AG04449 (cell line): ENCODE results near the gene INKA1.
"Not testable (repeated sequence)": the region's sequence is repeated elsewhere in the genome, so short reads cannot be mapped to it uniquely, and the experiment has no call there.

ENCODE experiments used
- CTCF ChIA-PET: fragments of 350-600 bp; formaldehyde crosslinking; extraction: SDS; loops from one replicate; lab custom pipeline; 2021; ENCODE audit warnings: antibody characterized with exemption; lab: Yijun Ruan, JAX
- POLR2A ChIA-PET: fragments of 400-600, 350-600 bp; formaldehyde crosslinking; extraction: SDS; loops from one replicate; lab custom pipeline; 2020; ENCODE audit warnings: antibody characterized with exemption, inconsistent platforms; lab: Yijun Ruan, JAX
- DNase-seq: peaks from one replicate; pipeline ENCODE4 v3.0.0-alpha.2; 2010; ENCODE audit warnings: low read depth, low spot score
- H3K4me3 ChIP-seq: 2 replicates; pipeline ENCODE4 v1.5.1; 2011; ENCODE audit warnings: low read depth, mild to moderate bottlenecking, control low read depth, low read length
- TF ChIP-seq, protein P1 (sequence below): IDR thresholded peaks from one replicate; pipeline ENCODE4 v1.5.1; 2011; ENCODE audit warnings: mild to moderate bottlenecking, moderate library complexity, low read length, control low read depth, inconsistent platforms; ENCODE audit not compliant: insufficient read depth; ENCODE audit errors: missing control alignments

INKA1 gene

GRCh38 chr3:49779358-49780079 lies 23.5 kb upstream of the INKA1 start:
- TF ChIP-seq, protein P1, sequence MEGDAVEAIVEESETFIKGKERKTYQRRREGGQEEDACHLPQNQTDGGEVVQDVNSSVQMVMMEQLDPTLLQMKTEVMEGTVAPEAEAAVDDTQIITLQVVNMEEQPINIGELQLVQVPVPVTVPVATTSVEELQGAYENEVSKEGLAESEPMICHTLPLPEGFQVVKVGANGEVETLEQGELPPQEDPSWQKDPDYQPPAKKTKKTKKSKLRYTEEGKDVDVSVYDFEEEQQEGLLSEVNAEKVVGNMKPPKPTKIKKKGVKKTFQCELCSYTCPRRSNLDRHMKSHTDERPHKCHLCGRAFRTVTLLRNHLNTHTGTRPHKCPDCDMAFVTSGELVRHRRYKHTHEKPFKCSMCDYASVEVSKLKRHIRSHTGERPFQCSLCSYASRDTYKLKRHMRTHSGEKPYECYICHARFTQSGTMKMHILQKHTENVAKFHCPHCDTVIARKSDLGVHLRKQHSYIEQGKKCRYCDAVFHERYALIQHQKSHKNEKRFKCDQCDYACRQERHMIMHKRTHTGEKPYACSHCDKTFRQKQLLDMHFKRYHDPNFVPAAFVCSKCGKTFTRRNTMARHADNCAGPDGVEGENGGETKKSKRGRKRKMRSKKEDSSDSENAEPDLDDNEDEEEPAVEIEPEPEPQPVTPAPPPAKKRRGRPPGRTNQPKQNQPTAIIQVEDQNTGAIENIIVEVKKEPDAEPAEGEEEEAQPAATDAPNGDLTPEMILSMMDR = no peak
- DNase-seq = no peak
- ChIA-PET CTCF (interaction anchor here (1.2 to 1.5 kb wide), 2 partner anchors 22 to 60 kb away, joined by 4 to 7 read pairs; no protein-coding TSS in a partner anchor), POLR2A (no interaction called here)
- no peak overlapping the region for H3K4me3 ChIP-seq

GRCh38 chr3:49780080-49780974 lies 22.7 kb upstream of the INKA1 start:
- CTCF ChIA-PET = interaction anchor here (1.5 kb wide), 1 partner anchor 22 kb away, joined by 7 read pairs; no protein-coding TSS in a partner anchor
- POLR2A ChIA-PET = no interaction called here
- no peak overlapping the region for H3K4me3 ChIP-seq
- TF ChIP-seq, protein P1 = no peak
- DNase-seq = no peak

GRCh38 chr3:49780975-49781365 lies 22.1 kb upstream of the INKA1 start:
- POLR2A ChIA-PET, DNase-seq, H3K4me3 ChIP-seq: not testable (repeated sequence)
- CTCF ChIA-PET = interaction anchor here (1.5 kb wide), 1 partner anchor 21 kb away, joined by 7 read pairs; no protein-coding TSS in a partner anchor

DNA sequence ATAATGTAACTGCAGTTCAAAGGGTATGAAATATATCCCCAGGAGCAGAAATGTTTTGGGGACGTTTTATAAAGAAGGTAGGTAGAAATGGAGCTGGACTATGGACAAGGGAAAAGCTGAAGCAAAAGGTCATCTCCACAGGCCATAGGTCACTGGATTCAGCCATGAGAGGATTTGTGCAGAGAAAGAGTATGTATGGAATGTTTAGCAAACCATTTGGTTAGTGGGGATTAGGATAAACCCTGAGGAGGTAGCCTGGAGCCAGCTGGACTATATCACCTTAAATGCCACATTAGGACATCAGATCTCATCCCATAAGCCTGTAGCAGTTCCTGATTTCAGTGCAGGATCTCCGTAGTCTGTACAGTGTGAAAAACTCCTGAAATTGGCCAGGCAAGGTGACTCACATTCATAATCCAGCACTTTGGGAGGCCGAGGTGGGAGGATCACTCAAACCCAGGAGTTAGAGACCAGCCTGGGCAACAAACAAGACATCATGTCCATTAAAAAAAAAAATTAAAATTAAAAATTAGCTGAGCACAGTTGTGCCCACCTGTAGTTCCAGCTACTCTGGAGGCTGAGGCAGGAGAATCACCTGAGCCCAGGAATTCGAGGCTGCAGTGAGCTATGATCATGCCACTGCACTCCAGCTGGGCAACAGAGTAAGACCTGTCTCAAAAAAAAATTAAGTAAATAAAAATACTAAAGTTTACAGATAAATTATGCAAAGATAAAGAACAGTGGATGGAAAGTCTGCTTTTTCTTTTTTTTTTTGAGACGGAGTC lies 21.5 kb upstream of the INKA1 start:
- TF ChIP-seq, protein P1 = no peak
- ChIA-PET CTCF (no interaction called here), POLR2A (no interaction called here)
- no peak for DNase-seq
- H3K4me3 ChIP-seq = no peak overlapping the region

DNA sequence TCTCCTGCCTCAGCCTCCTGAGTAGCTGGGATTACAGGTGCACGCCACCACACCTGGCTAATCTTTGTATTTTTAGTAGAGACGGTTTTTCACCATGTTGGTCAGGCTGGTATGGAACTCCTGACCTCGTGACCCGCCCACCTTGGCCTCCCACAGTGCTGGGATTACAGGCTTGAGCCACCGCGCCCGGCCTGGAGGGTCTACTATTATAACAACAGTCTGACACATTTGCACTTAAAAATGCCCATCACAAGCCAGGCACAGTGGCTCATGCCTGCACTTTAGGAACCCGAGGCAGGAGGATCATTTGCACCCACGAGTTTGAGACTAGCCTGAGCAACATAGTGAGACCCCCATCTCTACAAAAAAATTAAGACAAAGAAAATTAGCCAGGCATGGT lies 20.8 kb upstream of the INKA1 start:
- H3K4me3 ChIP-seq, CTCF ChIA-PET, DNase-seq: not testable (repeated sequence)
- POLR2A ChIA-PET = interaction anchor here (0.6 kb wide), 1 partner anchor 16 kb away, joined by 4 read pairs; no protein-coding TSS in a partner anchor

GRCh38 chr3:49785565-49786356 lies 17.3 kb upstream of the INKA1 start:
- TF ChIP-seq, protein P1 = no peak
- POLR2A ChIA-PET = interaction anchor here (0.7 to 1.8 kb wide), 4 partner anchors 13 to 20 kb away, joined by 4 to 8 read pairs (median 4); partner anchors contain the start of genes CDHR4 and INKA1
- DNase-seq = no peak

More at GRCh38 chr3:49785565-49786356, 17.3 kb upstream of the INKA1 start:
- peak overlapping the region; percentile 76 for H3K4me3 ChIP-seq
- CTCF ChIA-PET = interaction anchor here (1.5 to 4.0 kb wide), 3 partner anchors 17 to 53 kb away, joined by 4 to 48 read pairs (median 10); partner anchors contain the start of genes CDHR4 and INKA1
